ENCODE data around the gene UBR3. TPM values are rescaled to one million over a fixed set of nuclear protein-coding genes. Genes with fewer than 3 reads are reported as not detected.
"Not testable (repeated sequence)": the region's sequence is repeated elsewhere in the genome, so short reads cannot be mapped to it uniquely, and the experiment has no call there.

UBR3 gene
- total and polyA plus RNA-seq, 4 donors = 6.1 to 63.9 (median 41.2) TPM

DNA sequence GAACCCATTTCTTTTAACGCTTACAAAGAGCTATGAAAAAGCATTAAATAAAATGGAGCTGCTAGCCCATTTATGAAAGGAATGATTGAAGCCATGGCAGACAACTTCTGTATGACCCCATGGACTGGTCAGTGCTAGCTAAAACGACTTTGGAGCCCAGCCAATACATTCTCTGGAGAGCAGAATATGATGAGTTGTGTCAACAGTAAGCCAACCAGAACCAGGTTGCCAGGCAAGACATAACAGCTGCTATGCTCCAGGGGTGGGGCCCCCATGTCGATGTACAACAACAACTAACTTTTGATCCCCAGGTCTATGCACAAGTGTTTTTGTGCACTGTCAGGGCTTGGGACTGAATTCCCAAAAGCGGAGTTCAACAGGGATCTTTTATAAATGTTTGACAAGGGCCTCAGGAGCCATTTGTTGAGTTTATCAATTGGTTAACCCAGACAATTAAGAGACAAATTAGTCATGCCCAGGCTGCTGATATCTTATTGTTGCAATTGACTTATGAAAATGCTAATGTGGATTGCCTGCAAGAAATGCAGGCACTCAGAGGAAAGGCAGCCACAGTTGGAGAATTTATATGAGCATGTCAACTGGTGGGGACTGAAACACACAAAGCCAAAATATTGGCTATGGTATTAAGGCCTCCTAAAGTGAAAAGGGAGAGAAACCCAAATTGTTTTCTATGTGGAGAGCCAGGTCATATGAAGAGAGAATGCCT is 286.1 kb downstream of the UBR3 start:
- Histone ChIP-seq H3K36me3 (ENCODE audit: control insufficient read depth in 1 of 2, insufficient read depth in 2 of 2, low read length in 1 of 2) (no peaks in the 10 kb centered on the region), H3K4me3 (ENCODE audit: low read length in 2 of 2) (no peak overlapping the region), H3K27ac (ENCODE audit: low read depth in 1 of 2, low read length in 2 of 2) (no peak overlapping the region), H3K4me1 (ENCODE audit: control insufficient read depth in 1 of 2, insufficient read depth in 2 of 2, low read length in 2 of 2) (no peaks in the 10 kb centered on the region), H3K9me3 (ENCODE audit: control insufficient read depth, low read length) (no peaks in the 10 kb centered on the region), H3K27me3 (ENCODE audit: control insufficient read depth in 1 of 2, insufficient read depth in 2 of 2, low read length in 1 of 2) (no peaks in the 10 kb centered on the region)
- DNase-seq = no peak
- intact Hi-C loops (cut with DNase I) = no loop called here
- WGBS, 2 donors = 73 to 74% methylated on average over 4 of the region's 4 CpGs
- no peak for ATAC-seq (ENCODE audit: low FRiP score)

DNA sequence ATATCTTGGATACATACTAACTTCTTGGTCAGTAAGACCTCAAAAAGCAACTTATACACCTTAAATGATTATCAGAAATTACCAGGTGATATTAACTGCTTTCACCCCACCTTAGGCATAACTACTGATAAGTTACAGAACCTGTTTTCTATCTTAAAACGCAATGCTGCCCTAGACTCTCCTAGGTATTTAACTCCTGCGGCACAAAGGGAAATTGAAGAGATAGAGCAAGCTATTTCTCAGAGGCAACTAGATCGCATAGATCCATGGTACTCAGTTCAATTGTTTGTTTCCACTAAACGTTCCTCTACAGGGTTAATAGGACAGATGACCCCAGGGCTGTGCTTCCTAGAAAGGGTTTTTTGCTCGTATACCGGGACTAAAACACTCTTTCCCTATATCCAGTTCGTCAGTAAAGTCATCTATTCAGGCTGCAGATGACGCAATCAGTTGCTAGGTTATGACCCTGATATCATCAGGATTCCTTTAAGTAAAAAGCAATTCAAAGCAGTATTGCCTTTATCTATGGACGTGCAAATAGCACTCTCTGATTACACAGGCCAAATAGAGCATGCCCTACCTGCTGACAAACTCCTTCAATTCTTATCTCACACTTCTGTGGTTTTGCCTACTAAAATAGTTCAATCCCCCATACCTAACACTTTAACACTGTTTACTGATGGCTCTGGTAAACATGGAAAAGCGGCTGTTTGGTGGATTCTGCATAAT is 288.4 kb downstream of the UBR3 start:
- H3K4me1 ChIP-seq (ENCODE audit: control insufficient read depth in 1 of 2, insufficient read depth in 2 of 2, low read length in 2 of 2) = no peaks in the 10 kb centered on the region
- intact Hi-C loops (cut with DNase I) = no loop called here
- WGBS, 2 donors = 79% methylated on average over 10 of the region's 10 CpGs
- H3K36me3 ChIP-seq (ENCODE audit: control insufficient read depth in 1 of 2, insufficient read depth in 2 of 2, low read length in 1 of 2) = no peaks in the 10 kb centered on the region
- no peak for ATAC-seq (ENCODE audit: low FRiP score)
- no peaks in the 10 kb centered on the region for H3K9me3 ChIP-seq (ENCODE audit: control insufficient read depth, low read length)
- no peaks in the 10 kb centered on the region for H3K27me3 ChIP-seq (ENCODE audit: control insufficient read depth in 1 of 2, insufficient read depth in 2 of 2, low read length in 1 of 2)
- H3K4me3 ChIP-seq (ENCODE audit: low read length in 2 of 2) = no peak overlapping the region
- no peak overlapping the region for H3K27ac ChIP-seq (ENCODE audit: low read depth in 1 of 2, low read length in 2 of 2)
- no peak for DNase-seq

DNA sequence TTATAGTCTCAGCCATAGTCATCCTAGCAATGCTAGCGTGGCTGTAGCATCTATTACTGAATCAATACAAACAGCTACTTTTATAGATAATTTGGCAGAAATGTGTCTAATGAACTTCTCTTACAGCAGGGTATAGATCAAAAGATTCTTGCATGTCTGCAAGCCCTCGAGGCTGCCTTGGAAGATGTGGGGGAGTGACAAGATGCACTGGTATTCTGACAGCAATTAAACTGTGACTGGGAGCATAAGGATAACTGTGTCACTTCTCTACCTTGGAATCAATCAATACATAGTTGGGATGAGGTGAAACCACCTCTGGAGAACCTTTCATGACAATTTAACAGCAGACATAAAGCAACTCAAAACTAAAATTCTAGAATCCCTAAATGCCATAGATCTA is 291.4 kb downstream of the UBR3 start:
- WGBS, 2 donors = 79 to 85% methylated on average over 2 of the region's 2 CpGs
- Histone ChIP-seq H3K4me1 (ENCODE audit: control insufficient read depth in 1 of 2, insufficient read depth in 2 of 2, low read length in 2 of 2) (no peaks in the 10 kb centered on the region), H3K27ac (ENCODE audit: low read depth in 1 of 2, low read length in 2 of 2) (no peak overlapping the region), H3K27me3 (ENCODE audit: control insufficient read depth in 1 of 2, insufficient read depth in 2 of 2, low read length in 1 of 2) (no peaks in the 10 kb centered on the region), H3K4me3 (ENCODE audit: low read length in 2 of 2) (no peak overlapping the region), H3K36me3 (ENCODE audit: control insufficient read depth in 1 of 2, insufficient read depth in 2 of 2, low read length in 1 of 2) (no peaks in the 10 kb centered on the region), H3K9me3 (ENCODE audit: control insufficient read depth, low read length) (no peaks in the 10 kb centered on the region)
- intact Hi-C loops (cut with DNase I) = no loop called here
- no peak for ATAC-seq (ENCODE audit: low FRiP score)
- no peak for DNase-seq

- DNase-seq; H3K36me3 ChIP-seq (ENCODE audit: control insufficient read depth in 1 of 2, insufficient read depth in 2 of 2, low read length in 1 of 2); H3K4me3 ChIP-seq (ENCODE audit: low read length in 2 of 2); H3K4me1 ChIP-seq (ENCODE audit: control insufficient read depth in 1 of 2, insufficient read depth in 2 of 2, low read length in 2 of 2); ATAC-seq (ENCODE audit: low FRiP score); H3K27me3 ChIP-seq (ENCODE audit: control insufficient read depth in 1 of 2, insufficient read depth in 2 of 2, low read length in 1 of 2); intact Hi-C loops (cut with DNase I); H3K27ac ChIP-seq (ENCODE audit: low read depth in 1 of 2, low read length in 2 of 2); H3K9me3 ChIP-seq (ENCODE audit: control insufficient read depth, low read length): not testable (repeated sequence)
- 75 to 76% methylated on average over 4 of the region's 4 CpGs for whole genome bisulfite sequencing, 2 donors
These were observed 292.1 kb downstream of the UBR3 start for GRCh38 chr2:170119326-170119725.

DNA sequence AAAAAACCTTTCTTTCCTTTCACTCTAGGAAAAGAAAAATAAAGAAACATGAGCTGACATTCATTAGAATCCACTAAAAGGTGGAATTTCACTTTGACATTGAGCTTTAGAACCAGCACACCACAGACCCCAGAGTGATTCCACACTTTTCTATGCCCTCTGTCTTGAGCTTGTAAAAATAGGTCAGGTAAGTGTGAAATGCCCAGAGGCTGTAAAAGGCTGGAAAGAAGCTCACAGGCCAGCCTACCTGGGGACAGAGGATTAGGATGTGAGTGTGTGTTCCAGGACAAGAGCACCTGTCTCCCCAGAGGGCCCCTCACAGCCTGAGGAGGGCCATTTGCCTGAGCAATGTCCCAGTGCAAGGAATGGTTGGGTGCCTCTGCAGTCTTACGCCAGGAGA is 294.4 kb downstream of the UBR3 start:
- Histone ChIP-seq H3K9me3 (ENCODE audit: control insufficient read depth, low read length) (peaks cover 2% of the 10 kb centered on the region), H3K27ac (ENCODE audit: low read depth in 1 of 2, low read length in 2 of 2) (no peak overlapping the region), H3K36me3 (ENCODE audit: control insufficient read depth in 1 of 2, insufficient read depth in 2 of 2, low read length in 1 of 2) (no peaks in the 10 kb centered on the region), H3K4me3 (ENCODE audit: low read length in 2 of 2) (no peak overlapping the region), H3K4me1 (ENCODE audit: control insufficient read depth in 1 of 2, insufficient read depth in 2 of 2, low read length in 2 of 2) (no peaks in the 10 kb centered on the region), H3K27me3 (ENCODE audit: control insufficient read depth in 1 of 2, insufficient read depth in 2 of 2, low read length in 1 of 2) (no peaks in the 10 kb centered on the region)
- DNase-seq (no peak), ATAC-seq (ENCODE audit: low FRiP score) (no peak)
- WGBS, 2 donors = 94 to 99% methylated on average over 1 of the region's 1 CpG
- intact Hi-C loops (cut with DNase I) = no loop called here

GRCh38 chr2:170122883-170123547 is 295.8 kb downstream of the UBR3 start:
- Histone ChIP-seq H3K4me3 (ENCODE audit: low read length in 2 of 2) (no peak overlapping the region), H3K36me3 (ENCODE audit: control insufficient read depth in 1 of 2, insufficient read depth in 2 of 2, low read length in 1 of 2) (no peaks in the 10 kb centered on the region), H3K27me3 (ENCODE audit: control insufficient read depth in 1 of 2, insufficient read depth in 2 of 2, low read length in 1 of 2) (no peaks in the 10 kb centered on the region), H3K4me1 (ENCODE audit: control insufficient read depth in 1 of 2, insufficient read depth in 2 of 2, low read length in 2 of 2) (no peaks in the 10 kb centered on the region), H3K27ac (ENCODE audit: low read depth in 1 of 2, low read length in 2 of 2) (no peak overlapping the region), H3K9me3 (ENCODE audit: control insufficient read depth, low read length) (peaks cover 2% of the 10 kb centered on the region)
- ATAC-seq (ENCODE audit: low FRiP score) (no peak), DNase-seq (no peak)
- intact Hi-C loops (cut with DNase I) = no loop called here

DNA sequence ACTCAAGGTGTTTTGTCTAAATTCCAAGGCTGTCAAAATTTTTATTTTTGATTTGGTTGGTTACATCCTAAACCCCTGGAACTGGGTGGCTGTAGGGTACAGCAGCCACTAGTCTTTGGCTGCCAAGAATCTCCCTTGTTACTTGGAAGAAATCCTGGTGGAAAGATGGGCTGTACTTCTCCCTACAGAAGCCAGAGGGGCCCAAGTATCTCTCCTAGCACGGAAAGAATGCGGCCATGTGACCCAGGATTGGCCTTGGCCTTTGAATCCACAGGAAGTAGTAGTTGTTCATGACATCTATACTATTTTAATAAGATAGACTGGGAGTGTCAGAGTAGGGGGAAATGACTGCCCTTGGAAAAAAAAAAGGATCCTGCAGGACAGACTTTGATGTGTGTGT is 296.3 kb downstream of the UBR3 start:
- no peak for ATAC-seq (ENCODE audit: low FRiP score)
- Histone ChIP-seq H3K4me1 (ENCODE audit: control insufficient read depth in 1 of 2, insufficient read depth in 2 of 2, low read length in 2 of 2) (no peaks in the 10 kb centered on the region), H3K9me3 (ENCODE audit: control insufficient read depth, low read length) (peaks cover 2% of the 10 kb centered on the region), H3K4me3 (ENCODE audit: low read length in 2 of 2) (no peak overlapping the region), H3K27ac (ENCODE audit: low read depth in 1 of 2, low read length in 2 of 2) (no peak overlapping the region), H3K36me3 (ENCODE audit: control insufficient read depth in 1 of 2, insufficient read depth in 2 of 2, low read length in 1 of 2) (no peaks in the 10 kb centered on the region), H3K27me3 (ENCODE audit: control insufficient read depth in 1 of 2, insufficient read depth in 2 of 2, low read length in 1 of 2) (no peaks in the 10 kb centered on the region)
- WGBS, 2 donors = 68 to 71% methylated on average over 2 of the region's 2 CpGs
- DNase-seq = no peak
- intact Hi-C loops (cut with DNase I) = no loop called here

- H3K9me3 ChIP-seq (ENCODE audit: control insufficient read depth, low read length); DNase-seq; intact Hi-C loops (cut with DNase I); H3K27ac ChIP-seq (ENCODE audit: low read depth in 1 of 2, low read length in 2 of 2); H3K4me3 ChIP-seq (ENCODE audit: low read length in 2 of 2); H3K4me1 ChIP-seq (ENCODE audit: control insufficient read depth in 1 of 2, insufficient read depth in 2 of 2, low read length in 2 of 2); H3K36me3 ChIP-seq (ENCODE audit: control insufficient read depth in 1 of 2, insufficient read depth in 2 of 2, low read length in 1 of 2); ATAC-seq (ENCODE audit: low FRiP score); H3K27me3 ChIP-seq (ENCODE audit: control insufficient read depth in 1 of 2, insufficient read depth in 2 of 2, low read length in 1 of 2): not testable (repeated sequence)
- WGBS, 2 donors = 89 to 91% methylated on average over 8 of the region's 8 CpGs
These were observed 299.0 kb downstream of the UBR3 start for GRCh38 chr2:170126138-170126728.
